Thoracic aorta (tissue), 2 donors: ENCODE results near the gene TOX2. TPM values are rescaled to one million over a fixed set of nuclear protein-coding genes. Genes with fewer than 3 reads are reported as not detected.

ENCODE experiments used
- ATAC-seq: fragments of 150-250 bp; one replicate; pipeline ENCODE4 v1.8.0; 2017; ENCODE audit warnings: low read depth; ENCODE audit not compliant: insufficient number of reproducible peaks, low FRiP score
- DNase-seq: peaks from one replicate; pipeline ENCODE4 v3.0.0-alpha.2; 2020; ENCODE audit warnings: low spot score
- H3K27ac ChIP-seq, 2 donors: fragments of 200-600 bp; sonication (generic); 1 replicate in 1 of 2; 2 replicates in 1 of 2; pipeline ENCODE4 v1.5.1; 2016; ENCODE audit warnings: mild to moderate bottlenecking in 2 of 2, moderate library complexity in 2 of 2
- H3K27me3 ChIP-seq: fragments of 200-600 bp; sonication (generic); replicated peaks from 2 replicates; pipeline ENCODE4 v1.6.0; 2016; ENCODE audit warnings: mild to moderate bottlenecking; ENCODE audit not compliant: insufficient read depth
- H3K36me3 ChIP-seq: fragments of 200-600 bp; sonication (generic); one replicate; pipeline ENCODE4 v1.5.1; 2016
- H3K4me1 ChIP-seq, 2 donors: fragments of 200-600 bp; sonication (generic); 1 replicate in 1 of 2; 2 replicates in 1 of 2; pipeline versions ENCODE4 v1.5.1 to v1.6.0; 2016; ENCODE audit warnings: low read depth in 2 of 2, mild to moderate bottlenecking in 1 of 2; ENCODE audit not compliant: control insufficient read depth in 1 of 2
- H3K4me3 ChIP-seq: fragments of 200-600 bp; sonication (generic); 2 replicates; pipeline ENCODE4 v1.5.1; 2016; ENCODE audit warnings: mild to moderate bottlenecking
- H3K9me3 ChIP-seq: fragments of 200-600 bp; sonication (generic); 2 replicates; pipeline ENCODE4 v1.5.1; 2016
- CTCF ChIP-seq: fragments of 200-600 bp; sonication (generic); IDR thresholded peaks from one replicate; pipeline ENCODE4 v1.5.1; 2019; ENCODE audit warnings: antibody characterized with exemption
- total RNA-seq, 2 donors: library from RNA; depleted of rRNA; stranded (reverse); fragments of >200 nt; gene quantifications; one replicate each; pipeline versions ENCODE4 v1.1.0 to v1.2.3, GENCODE V29; 2016

The TOX2 gene
- total RNA-seq, 2 donors from 2014 or later = 4.2 to 14.6 TPM

- peaks cover 3% of the 10 kb centered on the region for H3K36me3 ChIP-seq
- no peaks in the 10 kb centered on the region for H3K4me1 ChIP-seq
- no peak overlapping the region for H3K4me3 ChIP-seq
- ATAC-seq (no peak), DNase-seq (no peak)
- H3K27me3 ChIP-seq = no peaks in the 10 kb centered on the region
- H3K27ac ChIP-seq = no peak overlapping the region
- H3K9me3 ChIP-seq = no peaks in the 10 kb centered on the region
- TF ChIP-seq CTCF = no peak
Measured at GRCh38 chr20:43976547-43976946, 61.9 kb downstream of the TOX2 start.

DNA sequence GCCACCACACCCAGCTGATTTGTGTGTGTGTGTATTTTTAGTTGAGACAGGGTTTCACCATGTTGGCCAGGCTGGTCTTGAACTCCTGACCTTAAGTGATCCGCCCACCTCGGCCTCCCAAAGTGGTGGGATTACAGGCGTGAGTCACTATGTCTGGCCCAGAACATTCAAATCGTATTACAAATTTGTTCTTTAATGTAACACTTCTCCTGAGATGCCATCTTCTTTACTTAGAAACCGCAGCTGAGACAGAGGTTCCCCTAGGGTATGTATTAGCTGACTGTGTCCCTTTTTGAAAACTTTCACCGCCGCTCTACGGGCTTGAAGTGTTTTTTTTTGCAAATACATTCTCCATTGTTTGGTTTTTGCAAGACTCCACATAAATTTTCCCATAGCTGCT lies 62.6 kb downstream of the TOX2 start:
- no peaks in the 10 kb centered on the region for H3K9me3 ChIP-seq
- no peak for TF ChIP-seq CTCF
- ATAC-seq (no peak), DNase-seq (no peak)
- H3K27ac ChIP-seq = no peak overlapping the region
- no peak overlapping the region for H3K4me3 ChIP-seq
- H3K4me1 ChIP-seq = no peaks in the 10 kb centered on the region
- peaks cover 3% of the 10 kb centered on the region for H3K36me3 ChIP-seq
- H3K27me3 ChIP-seq = no peaks in the 10 kb centered on the region

DNA sequence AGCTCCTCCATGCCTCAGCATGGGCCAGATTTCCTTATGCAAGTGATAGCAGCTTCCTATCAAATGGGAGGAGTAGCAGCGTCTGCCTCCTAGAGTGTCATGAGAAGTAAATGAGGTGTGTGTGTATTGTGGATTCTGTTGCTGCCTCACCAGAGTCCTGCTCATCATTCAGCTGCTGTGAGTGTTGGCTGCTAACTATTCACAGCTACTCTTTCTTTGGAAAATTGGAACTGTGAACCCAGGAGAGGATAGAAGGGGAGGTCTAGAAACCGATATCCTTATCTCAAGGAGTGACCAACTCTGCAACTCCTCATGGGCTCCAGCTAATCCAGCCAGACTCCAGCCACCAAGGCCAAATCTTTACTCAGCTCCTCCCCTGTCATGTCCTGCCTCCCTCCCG lies 63.3 kb downstream of the TOX2 start:
- no peak overlapping the region for H3K27ac ChIP-seq
- no peaks in the 10 kb centered on the region for H3K4me1 ChIP-seq
- no peak overlapping the region for H3K4me3 ChIP-seq
- DNase-seq (no peak), ATAC-seq (no peak)
- H3K36me3 ChIP-seq = peaks cover 3% of the 10 kb centered on the region
- TF ChIP-seq CTCF = no peak
- H3K9me3 ChIP-seq = no peaks in the 10 kb centered on the region
- H3K27me3 ChIP-seq = no peaks in the 10 kb centered on the region

DNA sequence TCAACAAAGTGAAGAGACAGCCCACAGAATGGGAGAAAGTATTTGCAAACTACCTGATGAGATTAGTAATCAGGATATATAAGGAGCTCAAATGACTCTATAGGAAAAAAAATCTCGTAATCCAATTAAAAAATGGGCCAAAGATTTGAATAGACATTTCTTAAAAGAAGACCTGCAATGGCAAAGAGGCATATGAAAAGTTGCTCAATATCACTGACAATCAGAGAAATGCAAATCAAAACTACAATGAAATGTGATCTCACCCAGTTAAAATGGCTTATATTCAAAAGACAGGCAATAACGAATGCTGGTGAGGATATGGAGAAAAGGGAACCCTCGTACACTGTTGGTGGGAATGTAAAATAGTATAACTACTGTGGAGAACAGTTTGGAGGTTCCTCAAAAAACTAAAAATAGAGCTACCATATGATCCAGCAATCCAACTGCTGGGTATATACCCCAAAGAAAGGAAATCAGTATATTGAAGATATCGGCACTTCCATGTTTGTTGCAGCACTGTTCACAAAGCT lies 65.0 kb downstream of the TOX2 start:
- H3K27ac ChIP-seq = no peak overlapping the region
- H3K9me3 ChIP-seq = no peaks in the 10 kb centered on the region
- ATAC-seq = no peak
- no peak for DNase-seq
- no peak overlapping the region for H3K4me3 ChIP-seq
- H3K27me3 ChIP-seq = no peaks in the 10 kb centered on the region
- H3K4me1 ChIP-seq = peaks cover 0 to 14% of the 10 kb centered on the region in 2 donors
- TF ChIP-seq CTCF = no peak
- H3K36me3 ChIP-seq = peaks cover 2% of the 10 kb centered on the region

GRCh38 chr20:43981540-43981939 lies 66.9 kb downstream of the TOX2 start:
- Histone ChIP-seq H3K27me3 (no peaks in the 10 kb centered on the region), H3K27ac (no peak overlapping the region), H3K4me3 (no peak overlapping the region), H3K4me1 (peaks cover 0 to 16% of the 10 kb centered on the region in 2 donors), H3K9me3 (no peaks in the 10 kb centered on the region), H3K36me3 (no peaks in the 10 kb centered on the region)
- DNase-seq (no peak), ATAC-seq (no peak)
- no peak for TF ChIP-seq CTCF
